NT2/D1 (cell line): Measurements from ENCODE around the gene DCT.

Source experiments
- DNase-seq: peaks from one replicate; pipeline ENCODE4 v3.0.0-alpha.2; 2011; ENCODE audit warnings: low read depth, low spot score
- H3K27me3 ChIP-seq: 2 replicates; pipeline ENCODE4 v1.6.0; 2011; ENCODE audit warnings: mild to moderate bottlenecking; ENCODE audit not compliant: insufficient read length, insufficient read depth
- H3K36me3 ChIP-seq: 2 replicates; pipeline ENCODE4 v1.6.1; 2011; ENCODE audit warnings: mild to moderate bottlenecking, low read length, mixed read lengths; ENCODE audit not compliant: insufficient read depth, insufficient read length
- H3K4me1 ChIP-seq: 2 replicates; pipeline ENCODE4 v1.5.1; 2011; ENCODE audit not compliant: insufficient read depth, insufficient read length
- H3K4me3 ChIP-seq: 2 replicates; pipeline ENCODE4 v1.5.1; 2011; ENCODE audit warnings: low read depth; ENCODE audit not compliant: insufficient read length
- H3K9ac ChIP-seq: 2 replicates; pipeline ENCODE4 v1.6.0; 2011; ENCODE audit warnings: low read depth; ENCODE audit not compliant: insufficient read length
- H3K9me3 ChIP-seq: 2 replicates; pipeline ENCODE4 v1.5.1; 2011; ENCODE audit warnings: mild to moderate bottlenecking, low read length; ENCODE audit not compliant: insufficient read depth
- SUZ12 ChIP-seq: IDR thresholded peaks from 2 replicates; pipeline ENCODE4 v1.6.1; 2011; ENCODE audit not compliant: insufficient read length, insufficient read depth; ENCODE audit errors: extremely low read depth
- YY1 ChIP-seq: IDR thresholded peaks from 2 replicates; pipeline ENCODE4 v1.6.1; 2011; ENCODE audit not compliant: insufficient read length, insufficient read depth
- ZNF274 ChIP-seq: IDR thresholded peaks from 2 replicates; pipeline ENCODE4 v1.6.1; 2011; ENCODE audit warnings: mild to moderate bottlenecking, low read depth, low read length

The DCT gene

DNA sequence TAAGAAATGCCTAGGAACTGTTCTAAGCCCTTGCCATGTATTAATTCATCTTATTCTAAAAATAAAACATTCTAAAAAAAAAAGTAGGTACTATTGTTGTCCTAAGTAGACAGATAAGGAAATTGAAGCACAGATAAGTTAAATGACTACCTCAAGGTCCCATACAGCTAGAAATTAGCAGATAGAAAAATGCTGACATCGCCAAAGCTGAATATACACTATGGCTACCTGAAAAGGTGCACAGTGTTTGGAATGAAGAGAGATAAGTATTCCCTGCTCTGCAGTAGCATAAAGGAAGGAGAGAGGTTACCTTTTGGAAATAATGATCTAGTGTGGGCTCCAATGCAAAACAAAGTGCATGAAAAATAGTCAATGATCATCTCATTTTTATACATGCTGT lies 65.3 kb downstream of the DCT start:
- Histone ChIP-seq H3K9ac (no peak overlapping the region), H3K36me3 (no peaks in the 10 kb centered on the region), H3K4me1 (no peaks in the 10 kb centered on the region), H3K27me3 (no peaks in the 10 kb centered on the region), H3K9me3 (no peaks in the 10 kb centered on the region), H3K4me3 (no peak overlapping the region)
- TF ChIP-seq YY1, result no peak
- TF ChIP-seq ZNF274, result no peak
- TF ChIP-seq SUZ12, result no peak
- no peak for DNase-seq

DNA sequence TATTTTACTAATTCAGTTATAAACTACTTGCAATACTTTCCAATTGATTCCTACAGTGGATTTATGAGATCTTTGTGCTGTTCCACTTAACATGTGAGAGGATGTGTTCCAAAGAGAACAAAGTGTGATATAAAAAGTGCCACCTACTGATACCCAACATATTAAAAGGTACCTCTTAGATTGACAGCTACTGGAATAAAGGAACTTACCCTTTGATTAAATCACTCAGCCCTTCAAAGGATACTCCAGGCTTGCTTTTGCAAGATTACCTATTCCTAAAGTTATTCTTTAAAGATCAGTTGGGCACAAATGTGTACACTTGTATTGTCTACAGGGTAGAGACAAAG lies 65.9 kb downstream of the DCT start:
- no peaks in the 10 kb centered on the region for H3K27me3 ChIP-seq
- DNase-seq, result no peak
- H3K9me3 ChIP-seq, result no peaks in the 10 kb centered on the region
- H3K36me3 ChIP-seq, result no peaks in the 10 kb centered on the region
- TF ChIP-seq SUZ12 (no peak), ZNF274 (no peak), YY1 (no peak)
- no peak overlapping the region for H3K9ac ChIP-seq
- H3K4me3 ChIP-seq, result no peak overlapping the region
- no peaks in the 10 kb centered on the region for H3K4me1 ChIP-seq

DNA sequence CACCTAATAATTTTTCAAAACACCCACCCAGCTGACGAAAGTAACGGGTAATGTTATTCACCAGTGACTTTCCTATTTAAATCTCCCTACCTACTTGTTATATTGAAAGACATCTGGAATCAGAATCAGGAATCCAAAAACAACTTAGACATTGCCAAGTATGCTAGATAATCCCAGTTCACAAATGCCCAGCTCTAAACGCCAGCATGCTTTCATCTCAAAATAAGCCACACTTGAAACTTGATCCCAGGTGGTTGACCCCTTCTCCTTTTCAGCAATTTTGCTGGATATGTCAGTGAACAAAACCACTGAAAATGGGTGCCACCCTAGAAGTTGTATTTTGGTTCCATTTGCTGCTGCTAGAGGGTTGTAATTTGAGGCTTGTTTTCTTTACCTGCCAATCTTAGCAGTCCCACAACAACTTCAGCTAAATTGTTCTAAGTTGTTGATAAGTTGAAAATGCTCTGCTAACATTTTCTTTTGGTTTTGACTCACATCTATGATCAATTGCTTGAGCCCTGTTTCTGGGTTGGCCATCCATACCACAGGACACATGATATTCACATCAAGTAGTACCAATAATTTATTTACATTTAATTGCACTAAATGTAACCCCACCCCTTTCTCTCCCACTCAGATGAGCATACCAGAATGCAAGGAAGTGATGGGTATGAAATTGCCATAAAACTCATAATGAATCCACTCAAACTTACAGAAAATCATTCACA lies 66.4 kb downstream of the DCT start:
- no peaks in the 10 kb centered on the region for H3K4me1 ChIP-seq
- H3K36me3 ChIP-seq, result no peaks in the 10 kb centered on the region
- H3K27me3 ChIP-seq, result no peaks in the 10 kb centered on the region
- H3K4me3 ChIP-seq, result no peak overlapping the region
- no peak overlapping the region for H3K9ac ChIP-seq
- H3K9me3 ChIP-seq, result no peaks in the 10 kb centered on the region
- TF ChIP-seq ZNF274 (no peak), YY1 (no peak), SUZ12 (no peak)
- no peak for DNase-seq

DNA sequence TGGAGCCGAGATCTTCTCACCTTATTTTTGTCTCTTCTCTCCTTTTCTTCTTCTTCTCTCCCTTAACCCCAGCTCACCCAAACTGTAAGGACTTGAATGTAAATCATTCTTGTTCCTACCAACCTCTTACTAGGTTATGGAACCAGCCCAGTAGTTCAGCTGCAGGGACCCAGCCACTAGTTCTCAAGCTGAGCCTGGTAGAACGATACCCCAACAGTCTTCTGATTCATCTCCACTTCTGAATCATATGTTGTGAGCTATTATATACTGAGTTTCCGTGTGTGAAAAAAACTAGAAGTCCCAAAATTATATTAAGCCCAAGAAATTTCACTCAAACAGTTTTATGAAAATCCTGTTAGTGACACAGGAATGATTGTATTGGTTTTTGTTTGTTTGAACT lies 67.7 kb downstream of the DCT start:
- Histone ChIP-seq H3K9ac (no peak overlapping the region), H3K36me3 (no peaks in the 10 kb centered on the region), H3K4me3 (no peak overlapping the region), H3K9me3 (no peaks in the 10 kb centered on the region), H3K27me3 (no peaks in the 10 kb centered on the region), H3K4me1 (no peaks in the 10 kb centered on the region)
- no peak for DNase-seq
- TF ChIP-seq YY1 (no peak), ZNF274 (no peak), SUZ12 (no peak)

DNA sequence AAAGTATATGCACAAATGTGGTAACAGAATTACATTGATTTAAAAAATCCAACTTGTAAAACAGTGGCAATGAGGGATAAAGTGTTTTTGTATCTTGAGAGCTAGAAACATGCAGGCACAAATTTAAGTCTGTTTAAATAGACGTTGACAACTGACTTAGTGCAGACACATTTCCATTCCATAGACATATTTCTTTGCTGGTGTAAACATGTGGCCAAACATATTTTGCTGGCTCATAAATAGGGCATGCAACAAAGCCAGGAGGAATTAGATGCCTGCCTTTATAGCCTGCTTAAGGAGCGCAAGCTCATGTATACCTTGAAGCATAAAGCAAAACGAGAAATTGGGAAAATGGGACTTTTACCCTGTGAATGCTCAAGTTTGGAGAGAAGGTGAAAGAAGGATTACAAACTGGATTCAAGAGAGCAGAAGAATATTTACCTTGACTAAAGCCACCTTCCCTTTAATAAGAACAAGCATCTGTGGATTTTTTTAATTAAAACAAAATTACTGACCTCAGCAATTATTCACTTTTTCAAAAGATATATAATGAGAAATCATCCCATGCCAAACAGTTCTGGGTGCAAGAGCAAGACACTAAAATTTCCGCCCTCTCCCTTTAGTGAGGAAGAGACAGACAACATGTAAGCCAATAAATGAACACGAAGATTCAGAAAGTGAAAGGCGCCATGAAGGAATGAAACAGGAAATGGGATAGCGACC lies 71.0 kb downstream of the DCT start:
- no peak for TF ChIP-seq YY1
- no peak for TF ChIP-seq SUZ12
- TF ChIP-seq ZNF274, result no peak
- Histone ChIP-seq H3K27me3 (no peaks in the 10 kb centered on the region), H3K4me1 (no peaks in the 10 kb centered on the region), H3K9me3 (no peaks in the 10 kb centered on the region), H3K36me3 (no peaks in the 10 kb centered on the region), H3K9ac (no peak overlapping the region), H3K4me3 (no peak overlapping the region)
- DNase-seq, result no peak

DNA sequence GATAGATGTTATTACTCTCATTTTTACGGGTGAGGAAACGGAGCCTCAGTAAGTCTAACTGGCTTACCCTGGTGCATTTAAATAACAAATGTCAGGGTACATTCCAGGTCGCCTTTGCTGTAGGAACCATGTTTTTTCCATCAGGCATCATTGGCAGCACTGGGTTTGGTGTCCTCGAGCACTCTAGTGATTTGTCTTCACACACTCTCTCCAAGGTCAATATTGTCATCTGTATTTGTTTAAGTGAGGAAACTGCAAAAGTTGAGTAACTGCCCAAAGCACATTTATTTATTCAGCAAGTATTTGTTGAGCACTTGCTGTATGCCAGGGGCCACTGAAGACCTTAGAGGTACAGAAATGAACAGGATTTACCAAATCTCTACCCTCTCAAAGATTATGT lies 78.6 kb downstream of the DCT start:
- Histone ChIP-seq H3K27me3 (no peaks in the 10 kb centered on the region), H3K4me3 (no peak overlapping the region), H3K4me1 (no peaks in the 10 kb centered on the region), H3K9ac (no peak overlapping the region), H3K9me3 (no peaks in the 10 kb centered on the region), H3K36me3 (no peaks in the 10 kb centered on the region)
- TF ChIP-seq YY1 (no peak), ZNF274 (no peak), SUZ12 (no peak)
- no peak for DNase-seq

DNA sequence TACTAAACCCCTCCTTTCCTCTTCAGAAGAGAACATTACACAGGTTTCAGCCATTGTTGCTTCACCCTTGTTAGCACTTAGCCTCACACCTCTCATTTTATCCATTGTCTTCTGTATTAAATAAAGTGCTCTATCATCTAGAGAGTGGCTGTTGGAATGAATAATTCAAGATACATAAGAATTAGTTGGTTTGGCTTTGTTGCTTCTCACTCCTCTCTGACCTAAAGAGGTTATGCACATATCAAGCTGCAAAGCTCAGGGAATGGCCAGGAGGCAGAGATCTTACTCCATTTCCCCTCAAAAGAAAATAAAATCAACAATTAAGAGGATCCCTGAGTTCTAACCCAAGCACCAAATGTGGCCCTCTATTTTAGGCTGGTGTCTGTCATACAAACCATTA lies 79.7 kb downstream of the DCT start:
- H3K9me3 ChIP-seq, result no peaks in the 10 kb centered on the region
- DNase-seq, result no peak
- H3K27me3 ChIP-seq, result no peaks in the 10 kb centered on the region
- TF ChIP-seq YY1, result no peak
- TF ChIP-seq ZNF274, result no peak
- TF ChIP-seq SUZ12, result no peak
- no peak overlapping the region for H3K9ac ChIP-seq
- H3K4me3 ChIP-seq, result no peak overlapping the region
- no peaks in the 10 kb centered on the region for H3K36me3 ChIP-seq
- H3K4me1 ChIP-seq, result no peaks in the 10 kb centered on the region
